NCI-H748 (cell line): ENCODE measurements around the gene TRUB2.
"Not testable (repeated sequence)": the region's sequence is repeated elsewhere in the genome, so short reads cannot be mapped to it uniquely, and the experiment has no call there.

Experiments
- DNase-seq: peaks from one replicate; lab custom pipeline; 2025; ENCODE audit not compliant: unreplicated experiment; lab: John Stamatoyannopoulos, UW

The TRUB2 gene

GRCh38 chr9:128298535-128299482 is 23.4 kb downstream of the TRUB2 start:
- no peak for DNase-seq

- DNase-seq, result no peak
Measured at GRCh38 chr9:128297221-128297773, 24.9 kb downstream of the TRUB2 start.

GRCh38 chr9:128296340-128297220 is 25.7 kb downstream of the TRUB2 start:
- no peak for DNase-seq

- no peak for DNase-seq
Measured at GRCh38 chr9:128294142-128294541, 28.1 kb downstream of the TRUB2 start.

GRCh38 chr9:128293091-128293490 is 29.2 kb downstream of the TRUB2 start:
- no peak for DNase-seq

- no peak for DNase-seq
Measured at GRCh38 chr9:128292009-128292408, 30.2 kb downstream of the TRUB2 start.

- no peak for DNase-seq
Measured at GRCh38 chr9:128288273-128289004, 33.8 kb downstream of the TRUB2 start.

GRCh38 chr9:128286440-128286839 is 35.8 kb downstream of the TRUB2 start:
- no peak for DNase-seq

GRCh38 chr9:128285033-128285784 is 37.0 kb downstream of the TRUB2 start:
- no peak for DNase-seq

- DNase-seq, result no peak
Measured at GRCh38 chr9:128282500-128282899, 39.7 kb downstream of the TRUB2 start.

GRCh38 chr9:128280084-128280622 is 42.1 kb downstream of the TRUB2 start:
- DNase-seq, result no peak

- DNase-seq, result not testable (repeated sequence)
Measured at GRCh38 chr9:128279088-128280073, 42.9 kb downstream of the TRUB2 start.

- DNase-seq, result peak; percentile 43
Measured at GRCh38 chr9:128276574-128277270, 45.5 kb downstream of the TRUB2 start.

GRCh38 chr9:128276008-128276573 is 46.2 kb downstream of the TRUB2 start, which contains the start of gene SWI5:
TSS of gene SWI5 (plus strand) at chr9:128276276.
- DNase-seq, result peak; percentile 99

- peak; percentile 43 for DNase-seq
Measured at GRCh38 chr9:128275198-128276007, 46.8 kb downstream of the TRUB2 start, which contains the start of gene GOLGA2. TSS of gene GOLGA2 (minus strand) at chr9:128276007. CDS start at chr9:128275976, 31 bp downstream.

GRCh38 chr9:128274245-128274644 is 48.0 kb downstream of the TRUB2 start:
- no peak for DNase-seq

GRCh38 chr9:128271512-128271911 is 50.7 kb downstream of the TRUB2 start:
- DNase-seq, result no peak
